CD8-positive, alpha-beta memory T cell (primary cell): ENCODE measurements around the gene KRTAP4-8. TPM values are rescaled to one million over a fixed set of nuclear protein-coding genes. Genes with fewer than 3 reads are reported as not detected.
"Not testable (repeated sequence)": the region's sequence is repeated elsewhere in the genome, so short reads cannot be mapped to it uniquely, and the experiment has no call there.

ENCODE experiments used
- CTCF ChIA-PET: fragments of 350-600 bp; sonication (Branson Sonifier 250); formaldehyde crosslinking; loops from one replicate; lab custom pipeline; 2021; ENCODE audit warnings: antibody characterized with exemption; lab: Charles Lee
- POLR2A ChIA-PET: fragments of 350-600 bp; sonication (Branson Sonifier 250); formaldehyde crosslinking; loops from one replicate; lab custom pipeline; 2021; ENCODE audit warnings: antibody characterized with exemption; lab: Charles Lee
- DNase-seq, 5 donors: peaks; one replicate each; pipeline versions ENCODE4 v3.0.0 to v3.0.0-alpha.2; 2020 to 2022; ENCODE audit warnings: mixed read lengths in 1 of 5
- H3K27ac ChIP-seq: one replicate; pipeline ENCODE4 v1.7.0; 2013; ENCODE audit warnings: low read depth, mild to moderate bottlenecking, low read length, moderate library complexity
- H3K27me3 ChIP-seq: 2 replicates; pipeline ENCODE4 v1.7.0; 2013; ENCODE audit warnings: low read length, mild to moderate bottlenecking; ENCODE audit not compliant: insufficient read depth, poor library complexity, severe bottlenecking
- H3K36me3 ChIP-seq: 2 replicates; pipeline ENCODE4 v1.7.0; 2013; ENCODE audit warnings: mild to moderate bottlenecking, low read length, moderate library complexity; ENCODE audit not compliant: insufficient read depth
- H3K4me1 ChIP-seq: 2 replicates; pipeline ENCODE4 v1.7.0; 2013; ENCODE audit warnings: mild to moderate bottlenecking, low read length, moderate library complexity; ENCODE audit not compliant: insufficient read depth
- H3K4me3 ChIP-seq: 2 replicates; pipeline ENCODE4 v1.7.0; 2013; ENCODE audit warnings: mild to moderate bottlenecking, low read length
- H3K9me3 ChIP-seq: 2 replicates; pipeline ENCODE4 v1.7.0; 2013; ENCODE audit warnings: mild to moderate bottlenecking, low read length
- H3K27ac Mint-ChIP-seq, 8 donors: one replicate each; pipeline ENCODE4 v1.8.0; 2020 to 2021; ENCODE audit warnings: mixed read lengths in 8 of 8, mild to moderate bottlenecking in 6 of 8, inconsistent platforms in 3 of 8, moderate library complexity in 3 of 8
- H3K27me3 Mint-ChIP-seq, 2 donors: one replicate each; pipeline ENCODE4 v1.8.0; 2020 to 2021; ENCODE audit warnings: mixed read lengths in 2 of 2, mild to moderate bottlenecking in 1 of 2, moderate library complexity in 1 of 2
- H3K36me3 Mint-ChIP-seq, 3 donors: one replicate each; pipeline ENCODE4 v1.8.0; 2020 to 2021; ENCODE audit warnings: mixed read lengths in 3 of 3, inconsistent platforms in 1 of 3, mild to moderate bottlenecking in 1 of 3
- H3K4me1 Mint-ChIP-seq, 3 donors: one replicate each; pipeline ENCODE4 v1.8.0; 2020 to 2021; ENCODE audit warnings: mixed read lengths in 3 of 3, inconsistent platforms in 1 of 3, mild to moderate bottlenecking in 1 of 3
- H3K4me3 Mint-ChIP-seq, 7 donors: one replicate each; pipeline ENCODE4 v1.8.0; 2020 to 2021; ENCODE audit warnings: mixed read lengths in 7 of 7, mild to moderate bottlenecking in 6 of 7, moderate library complexity in 4 of 7, inconsistent platforms in 2 of 7
- H3K9me3 Mint-ChIP-seq, 5 donors: one replicate each; pipeline ENCODE4 v1.8.0; 2020 to 2022; ENCODE audit warnings: mixed read lengths in 5 of 5, mild to moderate bottlenecking in 3 of 5, moderate library complexity in 2 of 5, inconsistent platforms in 1 of 5
- polyA plus RNA-seq: library from polyadenylated mRNA; unstranded; fragments of 300-500 nt; fragmentation: Illumina TruSeq; gene quantifications from one replicate; pipeline ENCODE4 v1.2.3, GENCODE V29; 2021
- total RNA-seq, 2 experiments: library from RNA; stranded (reverse); gene quantifications; one replicate each; pipeline ENCODE4 v1.2.3, GENCODE V29; 2021

The KRTAP4-8 gene
- total and polyA plus RNA-seq, 3 experiments from 2014 or later: not detected

- H3K9me3 Mint-ChIP-seq, H3K36me3 Mint-ChIP-seq, H3K36me3 ChIP-seq, H3K27me3 ChIP-seq, POLR2A ChIA-PET, DNase-seq, H3K4me1 Mint-ChIP-seq, H3K4me1 ChIP-seq, H3K4me3 Mint-ChIP-seq, CTCF ChIA-PET, H3K4me3 ChIP-seq, H3K9me3 ChIP-seq, H3K27ac ChIP-seq: not testable (repeated sequence)
- H3K27ac Mint-ChIP-seq: peak overlapping the region in 1 of 8 donors; percentile 16
- peaks cover 33 to 61% of the 10 kb centered on the region in 2 donors for H3K27me3 Mint-ChIP-seq
These were observed 38.5 kb downstream of the KRTAP4-8 start for GRCh38 chr17:41059276-41060051.

DNA sequence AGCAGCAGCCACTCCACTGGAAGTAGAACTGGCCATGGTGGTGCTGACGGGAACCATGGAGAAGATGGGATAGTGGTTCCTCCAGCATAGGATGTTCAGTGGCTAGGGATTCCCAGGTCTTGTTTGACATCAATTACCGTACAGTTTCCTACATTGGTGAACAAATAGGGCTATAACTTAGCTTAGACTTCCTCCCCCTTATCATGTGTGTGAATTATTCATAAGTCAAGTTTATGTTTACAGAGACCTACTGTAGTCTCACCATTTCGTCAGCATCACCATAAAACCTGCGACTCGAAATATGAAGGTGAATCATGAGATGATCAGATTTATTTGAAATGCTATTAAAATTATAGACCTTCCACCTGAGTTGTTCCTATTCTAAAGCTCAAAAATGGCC lies 39.2 kb downstream of the KRTAP4-8 start:
- no peaks in the 10 kb centered on the region for H3K4me1 Mint-ChIP-seq
- Histone ChIP-seq H3K4me3 (no peak overlapping the region), H3K36me3 (no peaks in the 10 kb centered on the region), H3K4me1 (no peaks in the 10 kb centered on the region), H3K27me3 (no peaks in the 10 kb centered on the region), H3K9me3 (no peaks in the 10 kb centered on the region), H3K27ac (no peak overlapping the region)
- DNase-seq: no peak
- no peaks in the 10 kb centered on the region for H3K36me3 Mint-ChIP-seq
- CTCF ChIA-PET: no interaction called here
- H3K9me3 Mint-ChIP-seq: peaks cover 0 to 4% (median 0%) of the 10 kb centered on the region in 5 donors
- H3K27ac Mint-ChIP-seq: no peak overlapping the region
- H3K4me3 Mint-ChIP-seq: no peak overlapping the region
- peaks cover 33 to 63% of the 10 kb centered on the region in 2 donors for H3K27me3 Mint-ChIP-seq
- POLR2A ChIA-PET: no interaction called here

- Mint-ChIP-seq H3K4me1 (no peaks in the 10 kb centered on the region), H3K27me3 (peaks cover 33 to 67% of the 10 kb centered on the region in 2 donors), H3K27ac (no peak overlapping the region), H3K9me3 (peaks cover 0 to 4% (median 0%) of the 10 kb centered on the region in 5 donors), H3K4me3 (no peak overlapping the region), H3K36me3 (no peaks in the 10 kb centered on the region)
- H3K4me1 ChIP-seq: no peaks in the 10 kb centered on the region
- no peak for DNase-seq
- no peaks in the 10 kb centered on the region for H3K9me3 ChIP-seq
- no peak overlapping the region for H3K4me3 ChIP-seq
- ChIA-PET POLR2A (no interaction called here), CTCF (no interaction called here)
- no peak overlapping the region for H3K27ac ChIP-seq
- no peaks in the 10 kb centered on the region for H3K36me3 ChIP-seq
- no peaks in the 10 kb centered on the region for H3K27me3 ChIP-seq
These were observed 40.4 kb downstream of the KRTAP4-8 start for GRCh38 chr17:41057547-41057946.

DNA sequence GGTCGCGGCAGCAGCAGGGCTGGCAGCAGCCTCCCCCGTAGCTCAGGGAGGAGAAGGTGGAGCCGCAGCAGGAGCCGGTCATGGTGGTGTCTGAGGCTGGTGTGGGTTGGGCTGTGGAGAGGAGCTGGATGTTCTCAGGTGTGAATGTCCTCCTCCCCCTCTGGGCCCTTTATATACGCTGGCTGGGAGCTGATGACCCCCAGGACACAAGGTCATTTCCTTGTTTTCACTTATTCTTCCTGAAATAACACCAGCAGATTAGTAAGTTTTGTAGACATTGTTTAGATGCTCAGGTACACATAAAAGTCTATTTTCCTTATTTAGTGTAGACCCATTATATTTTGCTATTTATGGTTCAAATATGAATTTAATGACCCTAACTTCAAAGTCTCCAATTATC lies 42.8 kb downstream of the KRTAP4-8 start, which contains the start of gene KRTAP2-2:
Gene KRTAP2-2, minus strand, starts transcription at position 101 of the 400 bp plus-strand sequence. Its CDS starts 19 bp downstream, at position 82.
- H3K27ac ChIP-seq, H3K4me1 Mint-ChIP-seq, H3K9me3 Mint-ChIP-seq, H3K27me3 ChIP-seq, H3K27ac Mint-ChIP-seq, H3K9me3 ChIP-seq, H3K36me3 ChIP-seq, DNase-seq, CTCF ChIA-PET, H3K4me1 ChIP-seq, H3K4me3 Mint-ChIP-seq, POLR2A ChIA-PET, H3K36me3 Mint-ChIP-seq, H3K4me3 ChIP-seq: not testable (repeated sequence)
- H3K27me3 Mint-ChIP-seq: peaks cover 16 to 59% of the 10 kb centered on the region in 2 donors

DNA sequence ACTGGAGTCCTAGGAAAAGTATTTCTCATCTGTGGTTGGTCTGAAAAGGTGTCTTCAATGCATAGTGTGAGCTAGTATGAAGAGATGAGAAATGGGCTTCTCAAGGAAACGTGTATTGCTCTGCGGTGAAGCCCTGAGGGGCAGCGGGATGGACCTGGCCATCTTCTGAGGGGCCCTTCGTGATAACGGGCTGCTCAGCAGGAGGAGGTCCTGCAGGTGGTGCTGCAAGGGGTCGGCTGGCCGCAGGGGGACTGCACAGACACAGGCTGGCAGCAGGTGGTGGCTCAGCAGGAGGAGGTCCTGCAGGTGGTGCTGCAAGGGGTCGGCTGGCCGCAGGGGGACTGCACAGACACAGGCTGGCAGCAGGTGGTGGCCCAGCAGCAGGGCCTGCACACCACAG lies 43.4 kb downstream of the KRTAP4-8 start:
- H3K9me3 Mint-ChIP-seq, CTCF ChIA-PET, H3K27ac Mint-ChIP-seq: not testable (repeated sequence)

DNA sequence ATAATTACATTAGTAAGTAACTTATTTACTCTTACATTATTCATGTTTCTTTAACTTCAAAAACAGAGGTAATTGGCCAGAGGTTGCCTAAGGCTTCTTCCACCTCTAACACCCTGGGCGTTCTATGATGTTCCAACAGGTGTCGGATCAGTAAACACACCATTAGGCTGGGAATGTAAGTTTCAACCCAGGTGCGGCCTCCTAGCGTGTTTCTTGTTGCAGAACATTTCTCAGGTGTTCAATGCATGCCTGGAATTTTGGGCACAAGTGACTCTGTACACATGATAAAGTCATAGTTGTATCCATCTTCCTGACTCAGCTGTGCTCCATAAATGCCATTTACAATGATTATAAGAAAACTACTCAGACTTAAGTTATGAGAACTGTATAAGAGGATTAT lies 43.9 kb downstream of the KRTAP4-8 start:
- peaks cover 14 to 53% of the 10 kb centered on the region in 2 donors for H3K27me3 Mint-ChIP-seq
- peaks cover 0 to 4% (median 0%) of the 10 kb centered on the region in 5 donors for H3K9me3 Mint-ChIP-seq

More for the DNA sequence above, 43.4 kb downstream of the KRTAP4-8 start:
- H3K4me3 Mint-ChIP-seq, H3K9me3 ChIP-seq, H3K36me3 Mint-ChIP-seq, H3K4me3 ChIP-seq, H3K36me3 ChIP-seq, H3K4me1 Mint-ChIP-seq, H3K27me3 ChIP-seq, H3K27ac ChIP-seq, H3K4me1 ChIP-seq, POLR2A ChIA-PET, DNase-seq: not testable (repeated sequence)
- H3K27me3 Mint-ChIP-seq: peaks cover 14 to 56% of the 10 kb centered on the region in 2 donors

DNA sequence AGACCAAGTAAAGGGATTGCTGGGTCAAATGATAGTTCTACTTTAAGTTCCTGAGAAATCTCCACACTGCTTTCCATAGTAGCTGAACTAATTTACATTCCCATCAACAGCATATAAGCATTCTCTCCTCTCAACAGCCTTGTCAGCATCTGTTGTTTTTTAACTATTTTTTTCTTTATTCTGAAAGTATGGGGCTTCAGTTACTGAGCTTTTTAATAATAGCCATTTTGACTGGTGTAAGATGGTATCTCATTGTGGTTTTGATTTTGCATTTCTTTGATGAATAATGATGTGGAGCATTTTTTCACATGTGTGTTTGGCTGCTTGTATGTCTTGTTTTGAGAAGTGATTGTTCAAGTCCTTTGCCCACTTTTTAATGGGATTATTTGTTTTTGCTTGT lies 45.4 kb downstream of the KRTAP4-8 start:
- H3K27me3 ChIP-seq: peaks cover 6% of the 10 kb centered on the region
- no peak overlapping the region for H3K27ac ChIP-seq
- peaks cover 0 to 3% (median 0%) of the 10 kb centered on the region in 5 donors for H3K9me3 Mint-ChIP-seq
- H3K4me3 ChIP-seq: no peak overlapping the region
- CTCF ChIA-PET: no interaction called here
- H3K4me3 Mint-ChIP-seq: no peak overlapping the region
- H3K27me3 Mint-ChIP-seq: peaks cover 6 to 56% of the 10 kb centered on the region in 2 donors
- H3K36me3 ChIP-seq: no peaks in the 10 kb centered on the region
- no peaks in the 10 kb centered on the region for H3K4me1 ChIP-seq
- H3K9me3 ChIP-seq: no peaks in the 10 kb centered on the region
- DNase-seq: no peak
- POLR2A ChIA-PET: no interaction called here
- no peak overlapping the region for H3K27ac Mint-ChIP-seq
- no peaks in the 10 kb centered on the region for H3K36me3 Mint-ChIP-seq
- H3K4me1 Mint-ChIP-seq: no peaks in the 10 kb centered on the region

More for the DNA sequence above, 43.9 kb downstream of the KRTAP4-8 start:
- Histone ChIP-seq H3K36me3 (no peaks in the 10 kb centered on the region), H3K27ac (no peak overlapping the region), H3K4me3 (no peak overlapping the region), H3K4me1 (no peaks in the 10 kb centered on the region), H3K27me3 (no peaks in the 10 kb centered on the region), H3K9me3 (no peaks in the 10 kb centered on the region)
- ChIA-PET CTCF (no interaction called here), POLR2A (no interaction called here)
- H3K27ac Mint-ChIP-seq: no peak overlapping the region
- H3K4me3 Mint-ChIP-seq: no peak overlapping the region
- H3K4me1 Mint-ChIP-seq: no peaks in the 10 kb centered on the region
- no peaks in the 10 kb centered on the region for H3K36me3 Mint-ChIP-seq
- no peak for DNase-seq

GRCh38 chr17:41049110-41049509 lies 48.8 kb downstream of the KRTAP4-8 start:
- Mint-ChIP-seq H3K4me3 (no peak overlapping the region), H3K27ac (no peak overlapping the region), H3K9me3 (peaks cover 0 to 3% (median 0%) of the 10 kb centered on the region in 5 donors), H3K4me1 (peaks cover 0 to 3% (median 3%) of the 10 kb centered on the region in 3 donors), H3K27me3 (peaks cover 10 to 51% of the 10 kb centered on the region in 2 donors), H3K36me3 (no peaks in the 10 kb centered on the region)
- POLR2A ChIA-PET: no interaction called here
- DNase-seq: no peak
- H3K4me1 ChIP-seq: no peaks in the 10 kb centered on the region
- H3K9me3 ChIP-seq: no peaks in the 10 kb centered on the region
- CTCF ChIA-PET: no interaction called here
- no peak overlapping the region for H3K27ac ChIP-seq
- peaks cover 6% of the 10 kb centered on the region for H3K27me3 ChIP-seq
- H3K4me3 ChIP-seq: no peak overlapping the region
- no peaks in the 10 kb centered on the region for H3K36me3 ChIP-seq
